ENCODE measurements around the gene PDE3B. TPM values are rescaled to one million over a fixed set of nuclear protein-coding genes. Genes with fewer than 3 reads are reported as not detected.

Gene PDE3B
- polyA plus RNA-seq, 1 donor (not counting 4 experiments of a cell fraction or from before 2014, with no cell fraction given): 0.01 TPM

DNA sequence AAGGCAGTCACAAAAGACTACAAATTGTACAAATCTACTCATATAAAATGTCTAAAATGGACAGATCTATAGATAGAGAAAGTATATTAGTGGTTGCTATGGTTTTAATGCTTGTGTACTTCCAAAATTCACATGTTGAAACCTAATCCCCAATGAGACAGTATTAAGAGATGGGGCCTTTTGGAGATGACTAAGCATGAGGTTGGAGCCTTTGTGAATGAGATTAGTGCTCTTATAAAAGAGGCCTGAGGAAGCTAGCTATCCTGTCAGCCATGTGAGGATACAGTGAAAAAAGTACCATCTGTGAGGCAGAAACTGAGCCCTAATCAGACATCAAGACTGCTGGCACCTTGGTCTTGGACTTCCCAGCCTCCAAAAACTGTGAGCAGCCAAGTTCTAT is 165.9 kb downstream of the PDE3B start:
- H3K27me3 ChIP-seq (ENCODE audit: control insufficient read depth, extremely low read depth, insufficient read depth, low read length): no peaks in the 10 kb centered on the region
- H3K36me3 ChIP-seq (ENCODE audit: control insufficient read depth in 2 of 2, extremely low read depth in 1 of 2, insufficient read depth in 2 of 2, low read length in 2 of 2): no peaks in the 10 kb centered on the region
- no peak overlapping the region for H3K9ac ChIP-seq (ENCODE audit: control insufficient read depth, extremely low read depth, insufficient read depth, low read length)
- H3K79me2 ChIP-seq (ENCODE audit: control insufficient read depth, insufficient read depth, low read length): no peaks in the 10 kb centered on the region
- no peaks in the 10 kb centered on the region for H4K20me1 ChIP-seq (ENCODE audit: control insufficient read depth, extremely low read depth, insufficient read depth, low read length)
- no peak for TF ChIP-seq EZH2 (IDR thresholded peaks at IDR 0.05; ENCODE audit: low read length)
- TF ChIP-seq, protein P1, sequence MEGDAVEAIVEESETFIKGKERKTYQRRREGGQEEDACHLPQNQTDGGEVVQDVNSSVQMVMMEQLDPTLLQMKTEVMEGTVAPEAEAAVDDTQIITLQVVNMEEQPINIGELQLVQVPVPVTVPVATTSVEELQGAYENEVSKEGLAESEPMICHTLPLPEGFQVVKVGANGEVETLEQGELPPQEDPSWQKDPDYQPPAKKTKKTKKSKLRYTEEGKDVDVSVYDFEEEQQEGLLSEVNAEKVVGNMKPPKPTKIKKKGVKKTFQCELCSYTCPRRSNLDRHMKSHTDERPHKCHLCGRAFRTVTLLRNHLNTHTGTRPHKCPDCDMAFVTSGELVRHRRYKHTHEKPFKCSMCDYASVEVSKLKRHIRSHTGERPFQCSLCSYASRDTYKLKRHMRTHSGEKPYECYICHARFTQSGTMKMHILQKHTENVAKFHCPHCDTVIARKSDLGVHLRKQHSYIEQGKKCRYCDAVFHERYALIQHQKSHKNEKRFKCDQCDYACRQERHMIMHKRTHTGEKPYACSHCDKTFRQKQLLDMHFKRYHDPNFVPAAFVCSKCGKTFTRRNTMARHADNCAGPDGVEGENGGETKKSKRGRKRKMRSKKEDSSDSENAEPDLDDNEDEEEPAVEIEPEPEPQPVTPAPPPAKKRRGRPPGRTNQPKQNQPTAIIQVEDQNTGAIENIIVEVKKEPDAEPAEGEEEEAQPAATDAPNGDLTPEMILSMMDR (optimal IDR thresholded peaks at IDR 0.05 in 1 of 3, IDR thresholded peaks at IDR 0.05 in 1 of 3, conservative IDR thresholded peaks at IDR 0.05 in 1 of 3; ENCODE audit: extremely low read depth in 1 of 3, insufficient read depth in 2 of 3, low read length in 3 of 3): no peak
- H3K4me1 ChIP-seq (ENCODE audit: control insufficient read depth, extremely low read depth, insufficient read depth, low read length): no peaks in the 10 kb centered on the region
- dilution Hi-C loops (cut with MboI; ENCODE audit: extremely low pct_ligation_motif_present, low sequenced_read_pairs): no loop called here
- no peaks in the 10 kb centered on the region for H3K9me3 ChIP-seq (ENCODE audit: control insufficient read depth, low read depth, low read length)
- no peaks in the 10 kb centered on the region for H3K9me1 ChIP-seq (ENCODE audit: control insufficient read depth, extremely low read depth, insufficient read depth, low read length)
- no peak overlapping the region for H3K27ac ChIP-seq (ENCODE audit: control insufficient read depth, insufficient read depth, low read length)
- H3K4me2 ChIP-seq (ENCODE audit: control insufficient read depth, extremely low read depth, insufficient read depth, low read depth, low read length): no peak overlapping the region
- no peak overlapping the region for H2AFZ ChIP-seq (ENCODE audit: control insufficient read depth, low read length)
- DNase-seq (ENCODE audit: low read depth, low spot score): no peak
- no peak for FAIRE-seq
- H3K4me3 ChIP-seq (ENCODE audit: control insufficient read depth in 2 of 3, extremely low read depth in 1 of 3, insufficient read depth in 2 of 3, low read depth in 1 of 3, low read length in 3 of 3): no peak overlapping the region

DNA sequence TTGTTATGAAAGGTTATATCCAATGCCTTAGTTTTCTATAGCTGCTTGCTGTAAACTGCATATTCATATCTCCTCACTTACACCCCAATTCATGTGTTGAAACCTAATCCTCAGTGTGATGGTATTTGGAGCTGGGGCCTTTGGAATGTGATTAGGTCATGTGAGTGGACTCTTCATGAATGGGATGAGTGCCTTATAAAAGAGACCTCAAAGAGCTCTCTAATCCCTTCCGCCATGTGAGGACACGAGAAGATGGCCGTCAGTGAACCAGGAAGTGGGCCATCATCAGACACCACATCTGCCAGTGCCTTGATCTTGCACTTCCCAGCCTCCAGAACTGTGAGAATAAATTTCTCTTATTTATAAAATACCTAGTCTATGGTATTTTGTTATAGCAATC is 169.2 kb downstream of the PDE3B start:
- Histone ChIP-seq H3K79me2 (ENCODE audit: control insufficient read depth, insufficient read depth, low read length) (no peaks in the 10 kb centered on the region), H3K4me3 (ENCODE audit: control insufficient read depth in 2 of 3, extremely low read depth in 1 of 3, insufficient read depth in 2 of 3, low read depth in 1 of 3, low read length in 3 of 3) (no peak overlapping the region), H3K36me3 (ENCODE audit: control insufficient read depth in 2 of 2, extremely low read depth in 1 of 2, insufficient read depth in 2 of 2, low read length in 2 of 2) (no peaks in the 10 kb centered on the region), H2AFZ (ENCODE audit: control insufficient read depth, low read length) (no peak overlapping the region), H3K27ac (ENCODE audit: control insufficient read depth, insufficient read depth, low read length) (no peak overlapping the region), H4K20me1 (ENCODE audit: control insufficient read depth, extremely low read depth, insufficient read depth, low read length) (no peaks in the 10 kb centered on the region), H3K4me2 (ENCODE audit: control insufficient read depth, extremely low read depth, insufficient read depth, low read depth, low read length) (no peak overlapping the region), H3K9ac (ENCODE audit: control insufficient read depth, extremely low read depth, insufficient read depth, low read length) (no peak overlapping the region), H3K4me1 (ENCODE audit: control insufficient read depth, extremely low read depth, insufficient read depth, low read length) (no peaks in the 10 kb centered on the region), H3K9me1 (ENCODE audit: control insufficient read depth, extremely low read depth, insufficient read depth, low read length) (no peaks in the 10 kb centered on the region), H3K9me3 (ENCODE audit: control insufficient read depth, low read depth, low read length) (no peaks in the 10 kb centered on the region), H3K27me3 (ENCODE audit: control insufficient read depth, extremely low read depth, insufficient read depth, low read length) (no peaks in the 10 kb centered on the region)
- no peak for TF ChIP-seq EZH2 (IDR thresholded peaks at IDR 0.05; ENCODE audit: low read length)
- TF ChIP-seq, protein P1 (optimal IDR thresholded peaks at IDR 0.05 in 1 of 3, IDR thresholded peaks at IDR 0.05 in 1 of 3, conservative IDR thresholded peaks at IDR 0.05 in 1 of 3; ENCODE audit: extremely low read depth in 1 of 3, insufficient read depth in 2 of 3, low read length in 3 of 3): no peak
- no peak for FAIRE-seq
- no peak for DNase-seq (ENCODE audit: low read depth, low spot score)
- dilution Hi-C loops (cut with MboI; ENCODE audit: extremely low pct_ligation_motif_present, low sequenced_read_pairs): no loop called here

All from keratinocyte (primary cell).